ENCODE data around the gene FAXDC2. TPM values are rescaled to one million over a fixed set of nuclear protein-coding genes. Genes with fewer than 3 reads are reported as not detected.
A peak's percentile ranks its signal among the peaks of the same experiment; 100 is the strongest.

Gene FAXDC2
- total RNA-seq, 2 experiments from 2014 or later, result not detected

- no peaks in the 10 kb centered on the region for H3K9me3 Mint-ChIP-seq (ENCODE audit: low read depth)
- no peak overlapping the region for H3K4me3 Mint-ChIP-seq
- H3K36me3 Mint-ChIP-seq, result peaks cover 38% of the 10 kb centered on the region
- H3K27me3 Mint-ChIP-seq, result no peaks in the 10 kb centered on the region
- H3K27ac Mint-ChIP-seq, result no peak overlapping the region
- ATAC-seq (no peak), DNase-seq (no peak)
- peaks cover 47% of the 10 kb centered on the region for H3K4me1 Mint-ChIP-seq
- CTCF ChIA-PET, result interaction anchor here (1.5 kb wide), 1 partner anchor 166 kb away, joined by 4 read pairs; no protein-coding TSS in a partner anchor
These were observed 33.4 kb downstream of the FAXDC2 start for GRCh38 chr5:154816891-154817492.

- CTCF ChIA-PET, result interaction anchor here (1.5 kb wide), 1 partner anchor 165 kb away, joined by 4 read pairs; no protein-coding TSS in a partner anchor
- peaks cover 46% of the 10 kb centered on the region for H3K4me1 Mint-ChIP-seq
- no peaks in the 10 kb centered on the region for H3K9me3 Mint-ChIP-seq (ENCODE audit: low read depth)
- H3K36me3 Mint-ChIP-seq, result peaks cover 43% of the 10 kb centered on the region
- peak overlapping the region; percentile 40 for H3K27ac Mint-ChIP-seq
- ATAC-seq, result no peak
- no peak for DNase-seq
- H3K4me3 Mint-ChIP-seq, result no peak overlapping the region
- no peaks in the 10 kb centered on the region for H3K27me3 Mint-ChIP-seq
These were observed 34.6 kb downstream of the FAXDC2 start for GRCh38 chr5:154815684-154816247.

- H3K4me1 Mint-ChIP-seq, result peaks cover 46% of the 10 kb centered on the region
- ATAC-seq (no peak), DNase-seq (no peak)
- no peaks in the 10 kb centered on the region for H3K27me3 Mint-ChIP-seq
- no peaks in the 10 kb centered on the region for H3K9me3 Mint-ChIP-seq (ENCODE audit: low read depth)
- peaks cover 46% of the 10 kb centered on the region for H3K36me3 Mint-ChIP-seq
- H3K27ac Mint-ChIP-seq, result peak overlapping the region; percentile 34
- H3K4me3 Mint-ChIP-seq, result no peak overlapping the region
- CTCF ChIA-PET, result no interaction called here
These were observed 35.4 kb downstream of the FAXDC2 start for GRCh38 chr5:154815025-154815424.

GRCh38 chr5:154813736-154814135 is 36.7 kb downstream of the FAXDC2 start:
- Mint-ChIP-seq H3K4me1 (peaks cover 36% of the 10 kb centered on the region), H3K9me3 (ENCODE audit: low read depth) (no peaks in the 10 kb centered on the region), H3K4me3 (no peak overlapping the region), H3K27ac (peak overlapping the region; percentile 78), H3K27me3 (no peaks in the 10 kb centered on the region), H3K36me3 (peaks cover 50% of the 10 kb centered on the region)
- peak; percentile 64 for ATAC-seq
- CTCF ChIA-PET, result interaction anchor here (1.0 to 1.3 kb wide), 2 partner anchors 18 to 162 kb away, joined by 3 read pairs; no protein-coding TSS in a partner anchor
- DNase-seq, result peak; percentile 72

- Mint-ChIP-seq H3K9me3 (ENCODE audit: low read depth) (no peaks in the 10 kb centered on the region), H3K4me1 (peaks cover 32% of the 10 kb centered on the region), H3K27me3 (no peaks in the 10 kb centered on the region), H3K36me3 (peaks cover 55% of the 10 kb centered on the region), H3K27ac (peak overlapping the region; percentile 79), H3K4me3 (no peak overlapping the region)
- no peak for ATAC-seq
- CTCF ChIA-PET, result interaction anchor here (1.0 to 1.3 kb wide), 2 partner anchors 19 to 161 kb away, joined by 3 read pairs; no protein-coding TSS in a partner anchor
- no peak for DNase-seq
These were observed 37.2 kb downstream of the FAXDC2 start for GRCh38 chr5:154813158-154813557.

GRCh38 chr5:154811653-154812465 is 38.5 kb downstream of the FAXDC2 start:
- Mint-ChIP-seq H3K9me3 (ENCODE audit: low read depth) (no peaks in the 10 kb centered on the region), H3K36me3 (peaks cover 51% of the 10 kb centered on the region), H3K4me3 (no peak overlapping the region), H3K4me1 (peaks cover 30% of the 10 kb centered on the region), H3K27ac (peak overlapping the region; percentile 50), H3K27me3 (no peaks in the 10 kb centered on the region)
- peak; percentile 75 for DNase-seq
- ATAC-seq, result peak; percentile 70
- CTCF ChIA-PET, result interaction anchor here (1.1 kb wide), 2 partner anchors 10 to 162 kb away, joined by 4 to 6 read pairs; no protein-coding TSS in a partner anchor

- Mint-ChIP-seq H3K36me3 (peaks cover 51% of the 10 kb centered on the region), H3K9me3 (ENCODE audit: low read depth) (no peaks in the 10 kb centered on the region), H3K4me1 (peaks cover 30% of the 10 kb centered on the region), H3K4me3 (no peak overlapping the region), H3K27me3 (no peaks in the 10 kb centered on the region), H3K27ac (no peak overlapping the region)
- CTCF ChIA-PET, result interaction anchor here (1.1 kb wide), 2 partner anchors 9 to 161 kb away, joined by 4 to 6 read pairs; no protein-coding TSS in a partner anchor
- no peak for DNase-seq
- no peak for ATAC-seq
These were observed 39.2 kb downstream of the FAXDC2 start for GRCh38 chr5:154811239-154811638.

- no peaks in the 10 kb centered on the region for H3K27me3 Mint-ChIP-seq
- H3K27ac Mint-ChIP-seq, result no peak overlapping the region
- H3K4me3 Mint-ChIP-seq, result no peak overlapping the region
- DNase-seq (no peak), ATAC-seq (no peak)
- CTCF ChIA-PET, result interaction anchor here (1.0 kb wide), 1 partner anchor 155 kb away, joined by 3 read pairs; no protein-coding TSS in a partner anchor
- H3K36me3 Mint-ChIP-seq, result peaks cover 59% of the 10 kb centered on the region
- H3K9me3 Mint-ChIP-seq (ENCODE audit: low read depth), result no peaks in the 10 kb centered on the region
- H3K4me1 Mint-ChIP-seq, result peaks cover 7% of the 10 kb centered on the region
These were observed 44.2 kb downstream of the FAXDC2 start for GRCh38 chr5:154806176-154806575.

- H3K27me3 Mint-ChIP-seq, result no peaks in the 10 kb centered on the region
- H3K9me3 Mint-ChIP-seq (ENCODE audit: low read depth), result no peaks in the 10 kb centered on the region
- peaks cover 68% of the 10 kb centered on the region for H3K36me3 Mint-ChIP-seq
- peaks cover 29% of the 10 kb centered on the region for H3K4me1 Mint-ChIP-seq
- ATAC-seq (no peak), DNase-seq (no peak)
- H3K27ac Mint-ChIP-seq, result peak overlapping the region; percentile 57
- no peak overlapping the region for H3K4me3 Mint-ChIP-seq
- CTCF ChIA-PET, result interaction anchor here (0.8 to 1.3 kb wide), 5 partner anchors 9 to 152 kb away, joined by 3 to 6 read pairs (median 3); no protein-coding TSS in a partner anchor
These were observed 48.4 kb downstream of the FAXDC2 start for GRCh38 chr5:154802050-154802449.

- CTCF ChIA-PET, result interaction anchor here (0.8 to 1.2 kb wide), 3 partner anchors 10 to 151 kb away, joined by 3 to 4 read pairs (median 3); no protein-coding TSS in a partner anchor
- Mint-ChIP-seq H3K27ac (peak overlapping the region; percentile 27), H3K4me3 (no peak overlapping the region), H3K4me1 (peaks cover 29% of the 10 kb centered on the region), H3K36me3 (peaks cover 69% of the 10 kb centered on the region), H3K9me3 (ENCODE audit: low read depth) (no peaks in the 10 kb centered on the region), H3K27me3 (no peaks in the 10 kb centered on the region)
- no peak for ATAC-seq
- DNase-seq, result no peak
These were observed 49.3 kb downstream of the FAXDC2 start for GRCh38 chr5:154801083-154801482.

GRCh38 chr5:154800582-154800981 is 49.8 kb downstream of the FAXDC2 start:
- Mint-ChIP-seq H3K27me3 (no peaks in the 10 kb centered on the region), H3K4me1 (peaks cover 29% of the 10 kb centered on the region), H3K4me3 (no peak overlapping the region), H3K9me3 (ENCODE audit: low read depth) (no peaks in the 10 kb centered on the region), H3K27ac (peak overlapping the region; percentile 27), H3K36me3 (peaks cover 68% of the 10 kb centered on the region)
- no peak for ATAC-seq
- DNase-seq, result no peak
- CTCF ChIA-PET, result no interaction called here

- Mint-ChIP-seq H3K4me1 (peaks cover 29% of the 10 kb centered on the region), H3K36me3 (peaks cover 68% of the 10 kb centered on the region), H3K27ac (no peak overlapping the region), H3K4me3 (no peak overlapping the region), H3K9me3 (ENCODE audit: low read depth) (no peaks in the 10 kb centered on the region), H3K27me3 (no peaks in the 10 kb centered on the region)
- ATAC-seq, result no peak
- CTCF ChIA-PET, result no interaction called here
- no peak for DNase-seq
These were observed 52.6 kb downstream of the FAXDC2 start for GRCh38 chr5:154797762-154798161.

- CTCF ChIA-PET, result no interaction called here
- Mint-ChIP-seq H3K4me1 (peaks cover 29% of the 10 kb centered on the region), H3K4me3 (no peak overlapping the region), H3K36me3 (peaks cover 56% of the 10 kb centered on the region), H3K27ac (no peak overlapping the region), H3K9me3 (ENCODE audit: low read depth) (no peaks in the 10 kb centered on the region), H3K27me3 (no peaks in the 10 kb centered on the region)
- DNase-seq, result no peak
- ATAC-seq, result no peak
These were observed 55.2 kb downstream of the FAXDC2 start for GRCh38 chr5:154795235-154795596.

Data from activated CD8-positive, alpha-beta memory T cell treated with anti-CD3 and anti-CD28 coated beads, Interleukin-2, amount 10 ng/mL, durations not matched to agents 7 days and 5 days (primary cell).